K562 (cell line): ENCODE measurements around the gene TOR1AIP2. TPM values are rescaled to one million over a fixed set of nuclear protein-coding genes. Genes with fewer than 3 reads are reported as not detected.

Source experiments
- ATF4 ChIP-seq: fragments of 450-650 bp; formaldehyde crosslinking; IDR thresholded peaks from 2 replicates; pipeline ENCODE4 v1.4.0; 2022; ENCODE audit warnings: mild to moderate bottlenecking, moderate library complexity
- BRD9 ChIP-seq: fragments of 450-650 bp; IDR thresholded peaks from 2 replicates; pipeline ENCODE4 v1.6.1; 2018; ENCODE audit warnings: low read depth; ENCODE audit not compliant: partially characterized antibody
- BRF1 ChIP-seq: IDR thresholded peaks from 3 replicates; pipeline ENCODE4 v1.6.1; 2011; ENCODE audit warnings: borderline replicate concordance, mild to moderate bottlenecking; ENCODE audit not compliant: insufficient read length; ENCODE audit errors: extremely low read depth
- HDGF ChIP-seq: fragments of 450-650 bp; IDR thresholded peaks from 2 replicates; pipeline ENCODE4 v1.6.1; 2016
- MCM2 ChIP-seq: fragments of 450-650 bp; IDR thresholded peaks from 2 replicates; pipeline ENCODE4 v1.6.1; 2017; ENCODE audit warnings: low read depth, mild to moderate bottlenecking
- MIER1 ChIP-seq: fragments of 450-650 bp; IDR thresholded peaks from 2 replicates; pipeline ENCODE4 v1.6.1; 2016; ENCODE audit warnings: antibody characterized with exemption, mild to moderate bottlenecking, low read depth
- PPARD ChIP-seq: fragments of 250-450 bp; sonication (Bioruptor Pico); IDR thresholded peaks from 2 replicates; pipeline ENCODE4 v1.8.0; 2022; ENCODE audit warnings: inconsistent platforms, mild to moderate bottlenecking, moderate library complexity
- RBM22 ChIP-seq: fragments of 200-400 bp; formaldehyde crosslinking; IDR thresholded peaks from 2 replicates; pipeline ENCODE4 v1.6.1; 2018; ENCODE audit warnings: low read length, low read depth; ENCODE audit not compliant: poor library complexity, severe bottlenecking
- SP2 ChIP-seq: IDR thresholded peaks from 2 replicates; pipeline ENCODE4 v1.6.1; 2011; ENCODE audit warnings: mild to moderate bottlenecking, low read depth, low read length, moderate library complexity; ENCODE audit not compliant: poor library complexity, severe bottlenecking; ENCODE audit errors: extremely low read depth
- TBL1XR1 ChIP-seq, 2 experiments: IDR thresholded peaks; 2 replicates each; pipeline ENCODE4 v1.6.1; 2012; ENCODE audit warnings: improper control_type of control experiment in 2 of 2, low read length in 2 of 2, mild to moderate bottlenecking in 1 of 2
- ZNF239 ChIP-seq: fragments of 250-450 bp; sonication (Bioruptor Pico); IDR thresholded peaks from 2 replicates; pipeline ENCODE4 v1.4.0; 2020; ENCODE audit warnings: mild to moderate bottlenecking
- polyA plus RNA-seq, 8 experiments: library from polyadenylated mRNA; depleted of rRNA in 4 of 8; stranded (reverse) in 5 of 8; unstranded in 3 of 8; fragments of >200 nt; fragmentation: Nextera tagmentation in 2 of 8; fragmentation: Illumina TruSeq in 1 of 8; extraction: Ambion mirVana in 2 of 8; extraction: Trizol in 1 of 8; gene quantifications; 2 replicates each; pipeline versions ENCODE4 v1.2.1 to v1.2.3, GENCODE V29; 2011 to 2014; ENCODE audit warnings: inconsistent platforms in 1 of 8, missing spikeins in 1 of 8
- total RNA-seq, 7 experiments: library from RNA; depleted of rRNA in 6 of 7; stranded (reverse); fragments of >200 nt in 6 of 7; fragmentation: Illumina TruSeq in 2 of 7; extraction: Trizol in 2 of 7; gene quantifications; 2 replicates each; pipeline versions ENCODE4 v1.2.1 to v1.2.3, GENCODE V29; 2011 to 2021; ENCODE audit warnings: low replicate concordance in 1 of 7
- TF ChIP-seq, protein P1 (sequence below), 2 experiments: fragments of 450-650 bp in 1 of 2; IDR thresholded peaks; 2 replicates each; pipeline ENCODE4 v1.6.1; 2011 to 2017; ENCODE audit warnings: low read depth in 2 of 2, antibody characterized with exemption in 1 of 2, borderline replicate concordance in 1 of 2, low read length in 1 of 2, mild to moderate bottlenecking in 1 of 2, mixed read lengths in 1 of 2; ENCODE audit not compliant: control insufficient read depth in 1 of 2
- TF ChIP-seq, protein P2 (sequence below): sonication (generic); formaldehyde crosslinking; IDR thresholded peaks from 2 replicates; pipeline ENCODE4 v1.8.0; 2022; ENCODE audit warnings: mild to moderate bottlenecking, missing genetic modification reagents
- TF ChIP-seq, protein P3 (sequence below), 2 experiments: fragments of 450-650 bp; IDR thresholded peaks; 2 replicates each; pipeline ENCODE4 v1.6.1; 2018; ENCODE audit warnings: mild to moderate bottlenecking in 2 of 2, low read depth in 1 of 2; ENCODE audit not compliant: partially characterized antibody in 2 of 2

TOR1AIP2 gene
- total and polyA plus RNA-seq, 9 of the 15 experiments (the other 6 are each of a cell fraction or from before 2014, with no cell fraction given): 16.7 to 122 (median 41.4) TPM

DNA sequence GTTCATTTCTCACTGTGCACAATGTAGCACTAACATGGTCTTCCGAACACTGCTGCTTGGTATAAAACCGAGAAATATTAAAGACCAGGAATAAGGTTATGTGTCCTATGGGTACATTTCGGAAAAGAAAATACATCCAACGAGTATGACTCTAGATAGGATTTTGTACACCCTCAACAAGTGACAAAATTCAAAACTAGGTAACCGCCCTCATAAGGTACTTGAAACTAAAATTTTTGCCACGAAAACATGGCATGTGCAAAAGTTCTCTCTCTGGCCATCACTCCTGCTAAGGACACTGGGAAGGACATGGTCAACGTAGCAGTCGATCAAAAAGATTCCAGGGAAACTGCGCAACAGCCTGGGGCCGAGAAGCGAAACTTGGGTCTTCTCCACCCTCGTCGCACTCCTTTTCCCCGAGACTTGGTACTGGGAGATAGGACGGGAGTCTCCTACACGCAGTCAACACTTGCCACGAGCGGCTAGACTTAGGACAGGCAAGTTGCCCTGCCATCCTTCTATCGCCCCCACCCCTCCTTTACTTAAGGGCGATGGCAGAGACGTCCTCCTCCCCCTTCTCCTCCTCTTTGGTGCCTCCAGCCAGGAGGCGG is 4.1 kb upstream of the TOR1AIP2 start (continued):
- TF ChIP-seq, protein P1, sequence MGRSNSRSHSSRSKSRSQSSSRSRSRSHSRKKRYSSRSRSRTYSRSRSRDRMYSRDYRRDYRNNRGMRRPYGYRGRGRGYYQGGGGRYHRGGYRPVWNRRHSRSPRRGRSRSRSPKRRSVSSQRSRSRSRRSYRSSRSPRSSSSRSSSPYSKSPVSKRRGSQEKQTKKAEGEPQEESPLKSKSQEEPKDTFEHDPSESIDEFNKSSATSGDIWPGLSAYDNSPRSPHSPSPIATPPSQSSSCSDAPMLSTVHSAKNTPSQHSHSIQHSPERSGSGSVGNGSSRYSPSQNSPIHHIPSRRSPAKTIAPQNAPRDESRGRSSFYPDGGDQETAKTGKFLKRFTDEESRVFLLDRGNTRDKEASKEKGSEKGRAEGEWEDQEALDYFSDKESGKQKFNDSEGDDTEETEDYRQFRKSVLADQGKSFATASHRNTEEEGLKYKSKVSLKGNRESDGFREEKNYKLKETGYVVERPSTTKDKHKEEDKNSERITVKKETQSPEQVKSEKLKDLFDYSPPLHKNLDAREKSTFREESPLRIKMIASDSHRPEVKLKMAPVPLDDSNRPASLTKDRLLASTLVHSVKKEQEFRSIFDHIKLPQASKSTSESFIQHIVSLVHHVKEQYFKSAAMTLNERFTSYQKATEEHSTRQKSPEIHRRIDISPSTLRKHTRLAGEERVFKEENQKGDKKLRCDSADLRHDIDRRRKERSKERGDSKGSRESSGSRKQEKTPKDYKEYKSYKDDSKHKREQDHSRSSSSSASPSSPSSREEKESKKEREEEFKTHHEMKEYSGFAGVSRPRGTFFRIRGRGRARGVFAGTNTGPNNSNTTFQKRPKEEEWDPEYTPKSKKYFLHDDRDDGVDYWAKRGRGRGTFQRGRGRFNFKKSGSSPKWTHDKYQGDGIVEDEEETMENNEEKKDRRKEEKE (IDR thresholded peaks at IDR 0.05; ENCODE audit: borderline replicate concordance in 1 of 2, control insufficient read depth in 1 of 2, low read depth in 2 of 2, low read length in 1 of 2): no peak
- TF ChIP-seq HDGF (0 out of 2 replicates have a peak, but pooled peaks have one; percentile 82), TBL1XR1 (IDR thresholded peaks at IDR 0.05; ENCODE audit: low read length in 2 of 2) (0 out of 4 replicates have a peak, but pooled peaks of 1 of the 2 experiments have one; percentile 1), BRF1 (no peak), MIER1 (no peak), RBM22 (no peak), ATF4 (CRISPR knock-in tag) (no peak; the same call in 1 of the 2 replicates), MCM2 (no peak), ZNF239 (CRISPR knock-in tag) (no peak), PPARD (no peak), BRD9 (no peak), SP2 (no peak)
- TF ChIP-seq, protein P2, sequence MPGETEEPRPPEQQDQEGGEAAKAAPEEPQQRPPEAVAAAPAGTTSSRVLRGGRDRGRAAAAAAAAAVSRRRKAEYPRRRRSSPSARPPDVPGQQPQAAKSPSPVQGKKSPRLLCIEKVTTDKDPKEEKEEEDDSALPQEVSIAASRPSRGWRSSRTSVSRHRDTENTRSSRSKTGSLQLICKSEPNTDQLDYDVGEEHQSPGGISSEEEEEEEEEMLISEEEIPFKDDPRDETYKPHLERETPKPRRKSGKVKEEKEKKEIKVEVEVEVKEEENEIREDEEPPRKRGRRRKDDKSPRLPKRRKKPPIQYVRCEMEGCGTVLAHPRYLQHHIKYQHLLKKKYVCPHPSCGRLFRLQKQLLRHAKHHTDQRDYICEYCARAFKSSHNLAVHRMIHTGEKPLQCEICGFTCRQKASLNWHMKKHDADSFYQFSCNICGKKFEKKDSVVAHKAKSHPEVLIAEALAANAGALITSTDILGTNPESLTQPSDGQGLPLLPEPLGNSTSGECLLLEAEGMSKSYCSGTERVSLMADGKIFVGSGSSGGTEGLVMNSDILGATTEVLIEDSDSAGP: no peak
- TF ChIP-seq, protein P3, sequence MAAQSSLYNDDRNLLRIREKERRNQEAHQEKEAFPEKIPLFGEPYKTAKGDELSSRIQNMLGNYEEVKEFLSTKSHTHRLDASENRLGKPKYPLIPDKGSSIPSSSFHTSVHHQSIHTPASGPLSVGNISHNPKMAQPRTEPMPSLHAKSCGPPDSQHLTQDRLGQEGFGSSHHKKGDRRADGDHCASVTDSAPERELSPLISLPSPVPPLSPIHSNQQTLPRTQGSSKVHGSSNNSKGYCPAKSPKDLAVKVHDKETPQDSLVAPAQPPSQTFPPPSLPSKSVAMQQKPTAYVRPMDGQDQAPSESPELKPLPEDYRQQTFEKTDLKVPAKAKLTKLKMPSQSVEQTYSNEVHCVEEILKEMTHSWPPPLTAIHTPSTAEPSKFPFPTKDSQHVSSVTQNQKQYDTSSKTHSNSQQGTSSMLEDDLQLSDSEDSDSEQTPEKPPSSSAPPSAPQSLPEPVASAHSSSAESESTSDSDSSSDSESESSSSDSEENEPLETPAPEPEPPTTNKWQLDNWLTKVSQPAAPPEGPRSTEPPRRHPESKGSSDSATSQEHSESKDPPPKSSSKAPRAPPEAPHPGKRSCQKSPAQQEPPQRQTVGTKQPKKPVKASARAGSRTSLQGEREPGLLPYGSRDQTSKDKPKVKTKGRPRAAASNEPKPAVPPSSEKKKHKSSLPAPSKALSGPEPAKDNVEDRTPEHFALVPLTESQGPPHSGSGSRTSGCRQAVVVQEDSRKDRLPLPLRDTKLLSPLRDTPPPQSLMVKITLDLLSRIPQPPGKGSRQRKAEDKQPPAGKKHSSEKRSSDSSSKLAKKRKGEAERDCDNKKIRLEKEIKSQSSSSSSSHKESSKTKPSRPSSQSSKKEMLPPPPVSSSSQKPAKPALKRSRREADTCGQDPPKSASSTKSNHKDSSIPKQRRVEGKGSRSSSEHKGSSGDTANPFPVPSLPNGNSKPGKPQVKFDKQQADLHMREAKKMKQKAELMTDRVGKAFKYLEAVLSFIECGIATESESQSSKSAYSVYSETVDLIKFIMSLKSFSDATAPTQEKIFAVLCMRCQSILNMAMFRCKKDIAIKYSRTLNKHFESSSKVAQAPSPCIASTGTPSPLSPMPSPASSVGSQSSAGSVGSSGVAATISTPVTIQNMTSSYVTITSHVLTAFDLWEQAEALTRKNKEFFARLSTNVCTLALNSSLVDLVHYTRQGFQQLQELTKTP (IDR thresholded peaks at IDR 0.05; ENCODE audit: low read depth in 1 of 2, partially characterized antibody in 2 of 2): peak; percentile 43 to 68
